Uterus (tissue), 4 donors: Measurements from ENCODE around the gene CORT. TPM values are rescaled to one million over a fixed set of nuclear protein-coding genes. Genes with fewer than 3 reads are reported as not detected.

Source experiments
- total RNA-seq, 4 donors: library from RNA; depleted of rRNA in 3 of 4; stranded (reverse); fragments of >200 nt in 3 of 4; gene quantifications; one replicate each; pipeline versions ENCODE4 v1.1.0 to v1.2.4, GENCODE V29; 2014 to 2023
- donor health status: DM: yes; HTN: yes; CAD: no.

The CORT gene
- total RNA-seq, 4 donors from 2014 or later = 0.79 TPM; not detected in 3

Other genes with a start within 250 kb of the CORT start
- 10 to 100 TPM; 26.4 to 89.6 (median 45.1) TPM for gene KIF1B, start 239.5 kb upstream of the CORT start, total RNA-seq
- gene PGD, start 51.0 kb upstream of the CORT start, total RNA-seq = 10 to 100 TPM; 13.8 to 79.7 (median 37.5) TPM
- 10 to 100 TPM in 1 of 4 donors, 1 to 10 TPM in 3; 2.6 to 15.4 (median 6.2) TPM for gene CENPS, start 19.6 kb upstream of the CORT start, total RNA-seq
- gene DFFA, start 22.5 kb downstream of the CORT start, total RNA-seq = 10 to 100 TPM in 3 of 4 donors, 1 to 10 TPM in 1; 5.1 to 41.6 (median 25.7) TPM
- gene PEX14, start 24.9 kb downstream of the CORT start, total RNA-seq = 10 to 100 TPM in 1 of 4 donors, 1 to 10 TPM in 3; 2.0 to 21.9 (median 5.3) TPM